ENCODE measurements around the gene TUBE1.
A peak's percentile ranks its signal among the peaks of the same experiment; 100 is the strongest.

Gene TUBE1

GRCh38 chr6:112032728-112033127 is 54.6 kb downstream of the TUBE1 start:
- no peak for DNase-seq

DNA sequence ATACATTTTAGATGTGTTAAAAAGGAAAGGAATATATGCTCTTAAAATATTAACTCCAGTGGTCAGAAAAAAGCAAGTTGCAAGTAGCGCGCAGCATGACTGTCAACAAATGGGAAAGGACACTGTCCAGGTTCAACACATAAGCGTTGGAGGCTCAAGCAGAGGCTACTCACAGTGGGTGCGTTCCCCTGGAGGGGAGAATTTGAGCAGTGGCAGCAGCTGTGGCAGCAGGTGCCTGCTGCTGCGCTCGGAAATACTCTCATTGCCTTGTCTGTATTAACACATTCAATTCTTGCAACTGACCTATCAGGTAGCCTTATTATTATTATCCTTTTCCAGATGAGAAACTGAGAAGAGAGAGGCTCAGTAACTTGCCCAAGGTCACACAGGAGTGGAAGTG is 55.3 kb downstream of the TUBE1 start:
- DNase-seq: no peak

DNA sequence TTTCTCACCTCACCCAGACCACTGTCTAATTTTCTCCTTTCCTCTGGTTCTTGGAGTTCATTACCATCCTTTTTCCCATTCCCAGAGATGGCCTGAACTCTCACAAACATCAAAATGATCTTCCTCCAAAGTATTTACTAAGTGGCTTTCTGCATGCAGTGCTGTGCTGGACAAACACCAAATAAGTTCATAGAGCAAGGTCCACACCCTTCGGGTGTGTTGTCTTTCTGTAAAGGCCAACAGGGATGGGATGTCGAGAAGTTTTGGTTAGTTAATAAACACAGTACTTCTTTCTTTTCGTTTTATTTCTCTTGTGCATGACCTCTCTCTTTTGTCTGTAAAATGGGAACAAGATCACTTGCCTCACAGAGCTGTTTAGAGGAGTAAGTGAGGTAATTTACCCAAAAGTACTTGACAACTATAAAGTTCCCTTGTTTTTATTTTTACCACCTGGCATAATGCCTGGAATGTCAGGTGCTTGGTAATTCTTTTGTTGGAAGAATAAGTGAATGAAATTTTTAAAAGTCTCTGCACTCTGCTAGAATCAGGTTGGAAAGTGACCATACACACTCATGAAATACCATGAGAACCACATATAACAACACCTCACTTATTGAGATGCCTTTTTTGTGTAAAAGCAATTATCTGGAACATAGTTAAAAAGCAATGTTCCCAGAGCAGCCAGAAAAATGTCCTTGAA is 56.2 kb downstream of the TUBE1 start:
- no peak for DNase-seq

DNA sequence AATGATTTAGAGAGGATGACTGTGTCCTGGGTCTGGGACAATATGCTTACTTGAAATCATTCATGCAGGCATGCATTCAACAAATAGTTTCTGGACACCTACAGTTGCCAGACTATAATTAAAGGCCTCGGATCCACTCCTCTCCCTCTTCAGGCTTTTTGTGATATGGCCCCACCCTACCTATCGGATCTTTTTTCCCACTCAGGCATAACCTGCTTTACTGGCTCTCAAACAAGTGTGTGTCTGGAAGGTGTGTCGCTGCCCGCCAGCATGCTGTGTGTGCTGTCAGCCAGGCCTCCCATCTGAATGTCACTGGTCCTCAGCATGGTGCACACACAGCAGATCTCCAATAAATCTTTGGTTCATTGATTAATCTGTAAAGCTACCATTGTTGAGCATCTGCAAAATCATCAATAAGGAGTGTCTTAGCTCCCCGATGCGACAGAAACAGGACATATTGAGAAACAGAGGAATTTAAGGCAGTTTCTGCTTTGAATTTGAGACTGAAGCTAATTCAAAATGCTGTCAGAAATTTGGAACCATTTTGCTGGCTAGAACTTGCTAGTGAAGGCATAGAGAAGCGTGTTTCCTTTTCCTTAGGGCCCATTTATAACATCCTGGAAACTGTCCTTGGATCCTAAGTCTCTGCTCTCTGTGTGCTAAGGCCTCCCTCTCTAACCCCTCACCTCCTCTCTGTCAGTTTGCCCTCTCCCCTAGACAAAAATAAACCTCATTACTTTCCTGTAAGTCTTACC is 56.9 kb downstream of the TUBE1 start:
- no peak for DNase-seq

- peak; percentile 59 for DNase-seq
Observed at GRCh38 chr6:112029045-112029822, 58.0 kb downstream of the TUBE1 start.

- no peak for DNase-seq
Observed at GRCh38 chr6:112027942-112028674, 59.2 kb downstream of the TUBE1 start.

GRCh38 chr6:112026933-112027332 is 60.3 kb downstream of the TUBE1 start:
- DNase-seq: no peak

DNA sequence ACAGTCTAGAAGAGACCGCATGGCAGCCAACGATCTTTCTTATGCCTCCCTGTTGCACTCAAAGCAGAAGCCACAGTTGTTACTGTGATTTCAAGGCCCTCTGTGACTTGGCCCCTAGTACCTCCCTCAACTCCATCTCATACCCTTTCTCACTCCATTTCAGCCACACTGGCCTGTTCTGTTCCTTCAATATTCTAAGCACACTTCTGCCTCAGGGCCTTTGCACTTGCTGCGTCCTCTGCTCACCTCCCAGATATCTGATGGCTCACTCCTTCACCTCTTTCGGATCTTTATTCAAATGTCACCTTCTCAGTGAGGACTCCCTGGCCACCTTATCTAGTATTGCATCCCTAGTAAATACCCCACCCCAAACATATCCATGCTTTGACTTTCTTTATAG is 62.8 kb downstream of the TUBE1 start:
- no peak for DNase-seq

DNA sequence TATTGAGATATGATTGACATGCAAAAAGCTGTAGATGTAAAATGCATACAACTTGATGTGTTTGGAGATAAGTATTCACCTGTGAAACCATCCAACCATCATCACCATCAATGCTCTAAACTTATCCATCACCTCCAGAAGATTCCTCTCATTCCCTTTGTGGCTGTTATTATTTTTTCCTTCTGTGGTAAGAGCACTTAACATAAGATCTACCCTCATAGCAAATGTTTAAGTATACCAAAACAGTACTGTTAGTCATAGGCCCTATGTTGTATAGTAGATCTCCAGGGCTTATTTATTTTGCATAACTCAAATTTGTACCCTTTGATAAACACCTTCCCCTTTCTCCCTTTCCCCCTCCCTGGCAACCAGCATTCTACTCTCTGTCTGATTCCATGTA is 64.5 kb downstream of the TUBE1 start:
- no peak for DNase-seq

GRCh38 chr6:112021691-112022310 is 65.5 kb downstream of the TUBE1 start:
- no peak for DNase-seq

Data from RPMI8226 (cell line).